Motor neuron (in vitro differentiated cells): ENCODE measurements around the gene HAUS3. TPM values are rescaled to one million over a fixed set of nuclear protein-coding genes. Genes with fewer than 3 reads are reported as not detected.
A peak's percentile ranks its signal among the peaks of the same experiment; 100 is the strongest.

Source experiments
- ATAC-seq, 8 experiments: fragments of 200-7000 bp; cut with Tn5 transposase; replicated peaks in 6 of 8; 2 replicates each; pipeline ENCODE4 v1.8.0; 2021; ENCODE audit warnings: mild to moderate bottlenecking in 8 of 8, moderate library complexity in 8 of 8
- H3K27ac ChIP-seq, 2 donors: fragments of 250-450 bp; sonication (Bioruptor Pico); 2 replicates each; pipeline ENCODE4 v1.9.0; 2021; ENCODE audit warnings: antibody characterized with exemption in 2 of 2, mild to moderate bottlenecking in 2 of 2, moderate library complexity in 1 of 2
- H3K4me1 ChIP-seq, 2 donors: fragments of 250-450 bp; sonication (Bioruptor Pico); replicated peaks in 1 of 2; 2 replicates each; pipeline ENCODE4 v1.6.1; 2021; ENCODE audit warnings: antibody characterized with exemption in 2 of 2, mild to moderate bottlenecking in 2 of 2, moderate library complexity in 1 of 2
- H3K4me3 ChIP-seq, 5 donors: fragments of 250-450 bp; sonication (Bioruptor Pico); 2 replicates each; pipeline ENCODE4 v1.9.0; 2021; ENCODE audit warnings: antibody characterized with exemption in 5 of 5, mild to moderate bottlenecking in 5 of 5, moderate library complexity in 4 of 5
- WGBS, 10 experiments: fragments of 450-650 bp; shearing (Covaris generic); methylation state at CpG; one replicate each; pipeline ENCODE4 v1.0.0; 2022; 5-methylcytosine and 5-hydroxymethylcytosine counted together
- in situ Hi-C, 9 experiments: fragments of 400-800 bp; cut with MboI; loops; one replicate each; pipeline ENCODE4 v1.15.0; 2021; ENCODE audit warnings: low sequenced_read_pairs in 9 of 9, low pct_unique_long_range_greater_than_20kb in 2 of 9; ENCODE audit not compliant: unreplicated experiment in 9 of 9
- total RNA-seq, 8 experiments: library from RNA; unstranded; fragments of 300-600 nt; gene quantifications; 2 replicates each; pipeline versions ENCODE4 v1.2.3 to v1.2.4, GENCODE V29; 2022

Gene HAUS3
- total RNA-seq, 8 experiments from 2014 or later: 6.0 to 18.5 (median 10.2) TPM

DNA sequence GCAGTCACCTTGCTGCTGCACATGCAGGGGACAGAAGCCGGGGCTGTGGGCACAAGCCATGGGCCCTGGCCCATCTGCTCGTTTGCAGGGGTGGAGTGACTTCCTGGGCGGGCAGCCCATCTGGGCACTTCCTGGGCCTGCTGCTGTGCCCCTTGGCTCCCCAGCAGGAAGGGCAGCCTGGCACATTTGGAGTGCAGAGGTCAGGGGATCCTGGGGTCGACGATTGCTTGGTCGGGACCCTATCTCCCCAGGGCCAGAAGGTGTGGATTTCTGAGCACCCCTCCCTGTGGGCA, 30.9 kb upstream of the HAUS3 start:
- 69 to 86% methylated on average over 3 of the region's 6 CpGs; no CpG with 5 or more reads in 8 of the 10 experiments for WGBS, 10 experiments
- no peak for ATAC-seq
- Histone ChIP-seq H3K27ac (no peak overlapping the region), H3K4me1 (peaks cover 3% of the 10 kb centered on the region in 2 donors), H3K4me3 (no peak overlapping the region)
- in situ Hi-C loops: no loop called here

- peaks cover 3% of the 10 kb centered on the region in 2 donors for H3K4me1 ChIP-seq
- H3K4me3 ChIP-seq: no peak overlapping the region
- ATAC-seq: peak in 2 of 8 experiments; percentile 8 to 17
- in situ Hi-C loops: no loop called here
- WGBS, 10 experiments: 74 to 100% (median 85%) methylated on average over 2 to 5 of the region's 25 CpGs; no CpG with 5 or more reads in 5 of the 10 experiments
- H3K27ac ChIP-seq: no peak overlapping the region
These were observed 30.3 kb upstream of the HAUS3 start for GRCh38 chr4:2272026-2272827.

- H3K4me1 ChIP-seq: peaks cover 3% of the 10 kb centered on the region in 2 donors
- peak in 1 of 8 experiments; percentile 2 for ATAC-seq
- H3K27ac ChIP-seq: no peak overlapping the region
- 100% methylated on average over 1 of the region's 27 CpGs; no CpG with 5 or more reads in 9 of the 10 experiments for WGBS, 10 experiments
- H3K4me3 ChIP-seq: no peak overlapping the region
- in situ Hi-C loops: no loop called here
These were observed 29.5 kb upstream of the HAUS3 start for GRCh38 chr4:2271279-2272025.

- Histone ChIP-seq H3K4me3 (no peak overlapping the region), H3K27ac (no peak overlapping the region), H3K4me1 (peaks cover 3 to 7% of the 10 kb centered on the region in 2 donors)
- in situ Hi-C loops: no loop called here
- WGBS, 10 experiments: 58% methylated on average over 2 of the region's 34 CpGs; no CpG with 5 or more reads in 9 of the 10 experiments
- ATAC-seq: no peak
These were observed 28.6 kb upstream of the HAUS3 start for GRCh38 chr4:2270341-2271165.

- 0 to 100% (median 80%) methylated on average over 1 to 3 of the region's 12 CpGs; no CpG with 5 or more reads in 2 of the 10 experiments for WGBS, 10 experiments
- no peak overlapping the region for H3K27ac ChIP-seq
- H3K4me3 ChIP-seq: no peak overlapping the region
- ATAC-seq: peak in 1 of 8 experiments; percentile 24
- in situ Hi-C loops: no loop called here
- H3K4me1 ChIP-seq: peaks cover 3 to 7% of the 10 kb centered on the region in 2 donors
These were observed 27.8 kb upstream of the HAUS3 start for GRCh38 chr4:2269618-2270163.

DNA sequence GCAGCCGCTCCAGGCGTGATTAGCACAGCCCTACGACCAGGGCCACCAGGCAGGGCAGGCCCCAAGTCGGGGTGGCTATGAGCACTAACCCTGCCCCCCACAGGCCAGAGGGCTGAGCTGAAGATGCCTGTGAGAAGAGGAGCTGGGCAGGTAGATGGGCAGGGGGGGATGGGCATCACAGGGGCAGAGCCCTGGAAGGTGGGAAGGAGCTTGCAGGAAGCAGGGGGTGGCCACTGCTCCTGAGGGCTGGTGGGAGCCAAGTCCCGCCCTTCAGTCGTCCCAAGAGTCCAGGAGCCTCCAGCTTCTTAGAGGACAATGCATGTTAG, 27.2 kb upstream of the HAUS3 start:
- in situ Hi-C loops: no loop called here
- Histone ChIP-seq H3K27ac (no peak overlapping the region), H3K4me1 (peaks cover 3 to 7% of the 10 kb centered on the region in 2 donors), H3K4me3 (no peak overlapping the region)
- WGBS, 10 experiments: 40% methylated on average over 1 of the region's 6 CpGs; no CpG with 5 or more reads in 9 of the 10 experiments
- ATAC-seq: peak in 1 of 8 experiments; percentile 9

GRCh38 chr4:2268357-2269205, 26.7 kb upstream of the HAUS3 start:
- 30 to 82% (median 80%) methylated on average over 2 to 7 of the region's 22 CpGs; no CpG with 5 or more reads in 7 of the 10 experiments for WGBS, 10 experiments
- H3K4me1 ChIP-seq: peaks cover 3 to 7% of the 10 kb centered on the region in 2 donors
- no peak for ATAC-seq
- H3K27ac ChIP-seq: no peak overlapping the region
- in situ Hi-C loops: no loop called here
- H3K4me3 ChIP-seq: no peak overlapping the region

DNA sequence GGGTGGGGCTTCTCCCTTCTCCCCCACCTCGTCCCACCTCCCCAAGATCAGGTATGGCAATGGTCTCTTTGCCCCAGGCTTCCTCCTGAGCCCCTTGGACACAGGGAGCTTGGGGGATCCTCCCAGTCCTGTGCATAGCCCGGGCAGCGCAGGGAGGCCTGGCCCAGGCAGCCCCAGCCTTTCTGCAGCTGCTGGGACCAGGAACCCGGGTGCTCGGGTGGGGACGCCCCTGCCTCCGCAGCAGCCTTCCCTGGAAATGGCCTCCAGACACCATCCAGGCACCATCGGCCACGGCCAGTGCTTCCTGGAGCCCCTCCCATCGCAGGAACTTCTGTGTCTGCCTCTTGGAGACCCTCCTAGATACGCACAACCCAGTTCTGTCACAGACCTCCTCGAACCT, 25.9 kb upstream of the HAUS3 start:
- H3K4me1 ChIP-seq: peaks cover 3 to 7% of the 10 kb centered on the region in 2 donors
- H3K4me3 ChIP-seq: no peak overlapping the region
- no peak for ATAC-seq
- no peak overlapping the region for H3K27ac ChIP-seq
- in situ Hi-C loops: no loop called here
- 92% methylated on average over 2 of the region's 12 CpGs; no CpG with 5 or more reads in 9 of the 10 experiments for WGBS, 10 experiments

DNA sequence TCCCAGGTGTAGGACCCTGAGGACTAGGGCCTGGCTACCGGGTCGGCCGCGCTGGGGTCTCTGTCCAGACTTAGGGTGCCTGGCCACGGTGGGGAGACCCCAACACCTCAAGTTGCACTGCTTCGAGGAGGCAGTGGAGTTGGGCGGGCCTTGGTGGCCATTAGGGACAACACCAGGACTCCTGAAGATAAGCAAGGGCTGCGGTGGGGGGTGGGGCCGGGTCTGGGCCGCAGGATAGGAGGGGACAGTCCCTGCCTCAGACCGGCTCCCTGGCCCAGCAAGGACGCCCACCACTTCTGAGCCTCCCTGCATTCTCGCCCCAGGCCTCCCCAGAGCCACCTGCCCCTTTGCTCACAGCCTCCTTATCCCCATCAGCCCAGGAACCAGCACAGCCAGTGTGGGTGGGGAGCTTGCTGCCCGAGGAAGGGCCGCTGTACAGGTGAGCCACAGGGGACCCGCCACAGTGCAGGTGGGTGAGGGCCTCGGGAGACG, 25.4 kb upstream of the HAUS3 start:
- no peak overlapping the region for H3K4me3 ChIP-seq
- no peak for ATAC-seq
- in situ Hi-C loops: no loop called here
- no peak overlapping the region for H3K27ac ChIP-seq
- 60 to 80% methylated on average over 1 to 2 of the region's 18 CpGs; no CpG with 5 or more reads in 8 of the 10 experiments for WGBS, 10 experiments
- H3K4me1 ChIP-seq: peaks cover 3 to 7% of the 10 kb centered on the region in 2 donors

DNA sequence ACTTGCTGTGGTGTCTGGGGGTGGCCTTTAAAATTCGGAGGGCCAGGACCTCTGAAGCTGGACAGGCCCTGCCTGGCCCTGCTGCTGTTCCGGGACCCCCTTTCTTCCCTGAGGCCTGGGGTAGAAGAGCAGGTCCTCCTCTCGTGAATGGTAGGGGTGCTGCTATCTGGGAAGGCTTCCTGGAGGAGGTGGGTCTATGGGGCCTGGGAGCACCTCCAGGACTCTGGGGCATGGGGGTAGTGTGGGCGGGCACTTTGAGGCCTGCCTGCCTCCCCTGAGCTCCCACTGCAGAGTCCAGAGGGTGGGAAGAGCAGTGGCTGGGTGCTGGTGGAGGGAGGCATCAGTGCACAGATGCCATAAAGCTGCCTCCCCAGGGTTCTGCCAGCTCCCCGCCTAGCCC, 24.9 kb upstream of the HAUS3 start:
- peaks cover 3 to 7% of the 10 kb centered on the region in 2 donors for H3K4me1 ChIP-seq
- no peak overlapping the region for H3K27ac ChIP-seq
- no peak for ATAC-seq
- in situ Hi-C loops: no loop called here
- WGBS, 10 experiments: 87 to 100% (median 100%) methylated on average over 1 to 3 of the region's 5 CpGs; no CpG with 5 or more reads in 6 of the 10 experiments
- H3K4me3 ChIP-seq: no peak overlapping the region

DNA sequence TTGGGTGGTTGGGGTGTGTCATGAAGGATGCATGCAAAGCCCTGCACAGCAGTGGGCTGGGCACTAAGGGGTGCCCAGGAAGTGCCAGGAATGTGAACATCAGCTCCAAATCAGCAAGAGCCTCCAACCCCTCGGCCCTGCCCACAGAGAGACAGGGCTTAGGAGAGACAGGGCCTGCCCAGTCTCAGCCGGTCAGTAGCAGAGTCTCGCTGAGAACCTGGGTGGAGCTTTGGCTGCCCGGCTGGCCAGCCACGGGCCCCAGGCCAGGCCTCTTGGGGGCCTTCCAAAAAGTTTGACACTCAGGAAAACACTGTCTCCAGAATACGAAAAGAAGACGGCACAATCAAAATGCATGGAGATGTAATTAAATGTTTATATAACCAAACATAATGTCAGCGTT, 24.3 kb upstream of the HAUS3 start:
- ATAC-seq: peak in 1 of 8 experiments; percentile 0
- H3K27ac ChIP-seq: no peak overlapping the region
- peaks cover 3 to 7% of the 10 kb centered on the region in 2 donors for H3K4me1 ChIP-seq
- in situ Hi-C loops: no loop called here
- no peak overlapping the region for H3K4me3 ChIP-seq
- WGBS, 10 experiments: 0 to 100% (median 52%) methylated on average over 1 to 8 of the region's 8 CpGs; no CpG with 5 or more reads in 2 of the 10 experiments
